ENCODE measurements around the gene RRBP1.

Gene RRBP1

DNA sequence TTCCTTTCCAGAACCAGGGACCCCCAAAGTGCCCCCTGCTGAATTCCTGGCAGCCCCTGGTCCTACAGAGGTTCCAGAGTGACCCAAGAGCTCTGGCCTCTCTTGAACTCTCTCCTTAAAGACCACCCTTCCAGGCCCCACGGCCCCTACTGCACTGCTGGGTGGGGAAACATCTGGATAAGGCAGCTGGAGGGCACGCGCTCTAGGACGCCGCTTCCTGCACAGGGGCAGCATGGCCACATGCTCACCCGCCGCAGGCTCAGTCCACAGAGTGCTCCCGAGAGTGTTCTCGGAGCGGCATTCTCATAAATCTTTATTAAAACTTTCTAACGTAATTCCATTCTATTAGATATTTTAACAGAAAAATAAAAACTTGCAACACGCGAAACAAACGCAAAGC lies 37.0 kb downstream of the RRBP1 start:
- DNase-seq: no peak
- peaks cover 11 to 29% (median 18%) of the 10 kb centered on the region in 3 donors for H3K36me3 ChIP-seq
- H3K4me1 ChIP-seq: peaks cover 0 to 74% (median 53%) of the 10 kb centered on the region in 4 donors
- no peaks in the 10 kb centered on the region for H3K9me3 ChIP-seq
- H3K4me3 ChIP-seq: no peak overlapping the region
- no peaks in the 10 kb centered on the region for H3K27me3 ChIP-seq
- peak overlapping the region; percentile 26 to 65 for H3K27ac ChIP-seq
- TF ChIP-seq, protein P1, sequence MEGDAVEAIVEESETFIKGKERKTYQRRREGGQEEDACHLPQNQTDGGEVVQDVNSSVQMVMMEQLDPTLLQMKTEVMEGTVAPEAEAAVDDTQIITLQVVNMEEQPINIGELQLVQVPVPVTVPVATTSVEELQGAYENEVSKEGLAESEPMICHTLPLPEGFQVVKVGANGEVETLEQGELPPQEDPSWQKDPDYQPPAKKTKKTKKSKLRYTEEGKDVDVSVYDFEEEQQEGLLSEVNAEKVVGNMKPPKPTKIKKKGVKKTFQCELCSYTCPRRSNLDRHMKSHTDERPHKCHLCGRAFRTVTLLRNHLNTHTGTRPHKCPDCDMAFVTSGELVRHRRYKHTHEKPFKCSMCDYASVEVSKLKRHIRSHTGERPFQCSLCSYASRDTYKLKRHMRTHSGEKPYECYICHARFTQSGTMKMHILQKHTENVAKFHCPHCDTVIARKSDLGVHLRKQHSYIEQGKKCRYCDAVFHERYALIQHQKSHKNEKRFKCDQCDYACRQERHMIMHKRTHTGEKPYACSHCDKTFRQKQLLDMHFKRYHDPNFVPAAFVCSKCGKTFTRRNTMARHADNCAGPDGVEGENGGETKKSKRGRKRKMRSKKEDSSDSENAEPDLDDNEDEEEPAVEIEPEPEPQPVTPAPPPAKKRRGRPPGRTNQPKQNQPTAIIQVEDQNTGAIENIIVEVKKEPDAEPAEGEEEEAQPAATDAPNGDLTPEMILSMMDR (IDR thresholded peaks at IDR 0.05): no peak
- intact Hi-C loops (cut with DNase I; ENCODE audit: low total_unique reads): no loop called here

DNA sequence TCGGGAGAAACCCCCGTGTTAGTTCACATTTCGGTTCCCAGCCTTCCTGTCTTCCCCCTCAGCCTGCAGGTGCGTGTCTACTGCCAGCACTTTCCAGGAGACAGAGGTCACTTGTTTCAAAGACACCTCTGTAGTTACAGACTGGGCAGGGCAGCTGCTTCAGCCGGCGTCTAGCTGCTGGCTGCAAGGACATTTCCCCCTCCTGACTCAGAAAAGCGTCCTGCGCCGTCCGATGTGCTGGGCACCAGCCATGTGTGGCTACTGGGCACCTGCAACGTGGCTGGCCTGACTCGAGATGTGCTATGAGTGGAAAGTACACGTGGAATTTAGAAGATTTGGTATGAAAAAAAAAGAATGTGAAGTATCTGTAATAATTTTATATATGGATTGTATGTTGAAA lies 37.6 kb downstream of the RRBP1 start:
- Histone ChIP-seq H3K27ac (peak overlapping the region; percentile 26 to 65), H3K4me3 (no peak overlapping the region), H3K9me3 (no peaks in the 10 kb centered on the region), H3K27me3 (no peaks in the 10 kb centered on the region), H3K36me3 (peaks cover 12 to 31% (median 20%) of the 10 kb centered on the region in 3 donors), H3K4me1 (peaks cover 0 to 69% (median 51%) of the 10 kb centered on the region in 4 donors)
- TF ChIP-seq, protein P1 (IDR thresholded peaks at IDR 0.05): no peak
- intact Hi-C loops (cut with DNase I; ENCODE audit: low total_unique reads): no loop called here
- no peak for DNase-seq

DNA sequence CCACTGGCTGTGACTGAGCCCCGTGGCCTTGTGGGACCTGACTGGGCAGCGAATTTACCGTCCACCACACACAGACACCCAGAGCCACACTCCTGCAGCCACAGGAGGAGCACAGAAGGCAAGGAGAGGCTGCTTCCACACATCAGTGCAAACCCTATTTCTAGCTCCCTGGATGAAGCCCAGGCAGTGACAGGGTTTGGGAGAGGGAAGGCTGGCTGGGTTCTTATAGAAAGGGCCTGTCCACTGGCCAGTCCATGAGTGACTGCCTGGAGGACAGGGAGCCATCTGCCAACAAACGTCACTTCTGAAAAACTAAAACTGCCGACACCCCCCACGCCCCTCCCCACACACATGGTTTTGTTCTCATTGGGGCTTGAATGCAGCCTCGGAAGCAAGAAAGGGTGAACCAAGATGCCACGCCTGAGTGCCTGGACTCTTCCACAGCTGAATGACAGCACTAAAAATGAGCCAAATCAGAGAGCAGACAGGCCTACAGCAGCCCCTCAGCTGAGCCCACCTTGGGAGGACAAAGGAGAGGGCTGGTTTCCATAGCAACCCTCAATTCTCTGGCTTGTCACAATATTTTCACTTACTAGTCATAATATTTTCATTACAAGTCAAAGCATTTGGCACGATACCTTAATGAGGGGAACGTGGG lies 38.4 kb downstream of the RRBP1 start:
- no peaks in the 10 kb centered on the region for H3K27me3 ChIP-seq
- no peak for DNase-seq
- peaks cover 12 to 35% (median 28%) of the 10 kb centered on the region in 3 donors for H3K36me3 ChIP-seq
- TF ChIP-seq, protein P1 (IDR thresholded peaks at IDR 0.05): no peak
- H3K27ac ChIP-seq: peak overlapping the region; percentile 26 to 65
- no peaks in the 10 kb centered on the region for H3K9me3 ChIP-seq
- peaks cover 0 to 63% (median 45%) of the 10 kb centered on the region in 4 donors for H3K4me1 ChIP-seq
- intact Hi-C loops (cut with DNase I; ENCODE audit: low total_unique reads): no loop called here
- H3K4me3 ChIP-seq: no peak overlapping the region

DNA sequence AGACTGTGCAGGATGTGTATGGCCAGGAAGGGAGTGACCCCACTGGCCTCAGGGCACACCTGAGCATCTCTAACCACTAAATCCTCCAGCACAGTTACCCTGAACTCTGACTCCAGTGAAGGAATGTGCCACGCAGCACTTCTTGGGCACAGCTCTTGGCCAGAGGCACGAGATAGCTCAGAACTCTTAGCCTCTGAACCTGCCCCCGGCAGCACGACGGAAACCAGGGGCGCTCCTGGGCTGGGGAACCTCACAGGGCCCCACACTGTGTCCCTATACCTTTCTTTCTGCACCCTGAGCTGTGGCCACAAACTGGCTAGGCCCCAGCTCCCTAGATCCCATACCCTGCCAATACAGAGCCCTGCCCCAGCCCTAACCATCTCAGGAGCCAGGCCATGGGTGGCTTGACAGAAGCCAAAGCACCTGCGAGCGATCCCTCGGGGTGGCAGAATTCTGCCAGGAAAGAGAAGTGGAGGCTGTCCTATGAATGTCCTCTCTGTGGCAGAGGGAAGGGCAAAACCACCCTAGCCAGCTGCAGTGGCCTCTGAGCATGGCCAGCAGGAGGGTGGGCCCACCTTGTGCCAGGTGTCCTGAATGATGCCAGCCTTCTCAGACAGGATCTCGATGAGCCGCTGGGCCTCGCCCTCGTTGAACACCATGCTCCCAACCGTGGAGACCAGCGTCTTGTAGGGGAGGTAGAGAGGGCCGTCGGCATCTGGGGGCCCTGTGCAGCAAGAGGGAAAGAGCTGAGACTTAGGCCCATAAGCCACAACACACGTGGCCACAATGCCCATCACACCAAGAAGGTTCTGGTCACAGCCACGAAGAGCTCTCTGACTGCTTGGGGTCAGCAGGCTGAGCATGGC lies 39.4 kb downstream of the RRBP1 start:
- Histone ChIP-seq H3K27me3 (no peaks in the 10 kb centered on the region), H3K4me3 (no peak overlapping the region), H3K4me1 (peaks cover 0 to 56% (median 37%) of the 10 kb centered on the region in 4 donors), H3K9me3 (no peaks in the 10 kb centered on the region), H3K27ac (peak overlapping the region in 1 of 2 donors; percentile 65), H3K36me3 (peaks cover 12 to 46% (median 30%) of the 10 kb centered on the region in 3 donors)
- intact Hi-C loops (cut with DNase I; ENCODE audit: low total_unique reads): no loop called here
- TF ChIP-seq, protein P1 (IDR thresholded peaks at IDR 0.05): no peak
- DNase-seq: no peak

DNA sequence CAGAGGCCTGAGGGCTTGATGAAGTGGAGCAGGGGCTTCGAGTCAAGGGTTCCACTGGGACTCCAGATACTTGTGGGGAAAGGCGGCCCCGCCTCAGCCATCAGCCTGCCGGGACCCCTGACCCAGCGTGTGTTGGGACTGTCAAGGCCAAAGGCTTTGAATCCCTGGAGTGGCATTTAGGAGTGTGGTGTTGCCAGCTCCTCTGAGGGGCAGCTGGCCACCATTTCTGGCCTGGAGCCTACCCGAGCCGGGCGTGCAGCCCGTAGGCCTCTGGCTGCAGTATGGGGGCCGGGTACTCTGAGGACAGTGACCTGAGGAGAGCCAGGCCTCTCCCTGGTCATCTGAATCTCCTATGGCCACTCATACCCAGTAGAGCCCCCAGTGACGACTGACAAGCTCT lies 40.0 kb downstream of the RRBP1 start:
- H3K27me3 ChIP-seq: no peaks in the 10 kb centered on the region
- DNase-seq: no peak
- peaks cover 0 to 56% (median 41%) of the 10 kb centered on the region in 4 donors for H3K4me1 ChIP-seq
- TF ChIP-seq, protein P1 (IDR thresholded peaks at IDR 0.05): no peak
- H3K27ac ChIP-seq: peak overlapping the region; percentile 12 to 65
- no peaks in the 10 kb centered on the region for H3K9me3 ChIP-seq
- intact Hi-C loops (cut with DNase I; ENCODE audit: low total_unique reads): no loop called here
- peaks cover 12 to 52% (median 30%) of the 10 kb centered on the region in 3 donors for H3K36me3 ChIP-seq
- no peak overlapping the region for H3K4me3 ChIP-seq

Measured in tibial artery (tissue), 4 donors.